ENCODE measurements around the gene SCRN2. TPM values are rescaled to one million over a fixed set of nuclear protein-coding genes. Genes with fewer than 3 reads are reported as not detected.
A peak's percentile ranks its signal among the peaks of the same experiment; 100 is the strongest.

Gene SCRN2
- total RNA-seq, 2 experiments from 2014 or later, result 21.0 to 23.8 TPM

GRCh38 chr17:47838636-47839035 is 2.4 kb downstream of the SCRN2 start:
- Mint-ChIP-seq H3K4me1 (ENCODE audit: low read depth) (peaks cover 46% of the 10 kb centered on the region), H3K9me3 (no peaks in the 10 kb centered on the region), H3K36me3 (ENCODE audit: low read depth) (no peaks in the 10 kb centered on the region), H3K27me3 (peaks cover under 1% of the 10 kb centered on the region), H3K27ac (no peak overlapping the region), H3K4me3 (no peak overlapping the region)
- TF ChIP-seq, protein P1, sequence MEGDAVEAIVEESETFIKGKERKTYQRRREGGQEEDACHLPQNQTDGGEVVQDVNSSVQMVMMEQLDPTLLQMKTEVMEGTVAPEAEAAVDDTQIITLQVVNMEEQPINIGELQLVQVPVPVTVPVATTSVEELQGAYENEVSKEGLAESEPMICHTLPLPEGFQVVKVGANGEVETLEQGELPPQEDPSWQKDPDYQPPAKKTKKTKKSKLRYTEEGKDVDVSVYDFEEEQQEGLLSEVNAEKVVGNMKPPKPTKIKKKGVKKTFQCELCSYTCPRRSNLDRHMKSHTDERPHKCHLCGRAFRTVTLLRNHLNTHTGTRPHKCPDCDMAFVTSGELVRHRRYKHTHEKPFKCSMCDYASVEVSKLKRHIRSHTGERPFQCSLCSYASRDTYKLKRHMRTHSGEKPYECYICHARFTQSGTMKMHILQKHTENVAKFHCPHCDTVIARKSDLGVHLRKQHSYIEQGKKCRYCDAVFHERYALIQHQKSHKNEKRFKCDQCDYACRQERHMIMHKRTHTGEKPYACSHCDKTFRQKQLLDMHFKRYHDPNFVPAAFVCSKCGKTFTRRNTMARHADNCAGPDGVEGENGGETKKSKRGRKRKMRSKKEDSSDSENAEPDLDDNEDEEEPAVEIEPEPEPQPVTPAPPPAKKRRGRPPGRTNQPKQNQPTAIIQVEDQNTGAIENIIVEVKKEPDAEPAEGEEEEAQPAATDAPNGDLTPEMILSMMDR (IDR thresholded peaks at IDR 0.05), result no peak
- intact Hi-C loops (cut with micrococcal nuclease), result no loop called here
- no peak for ATAC-seq
- DNase-seq, result no peak
- ChIA-PET POLR2A (interaction anchor here (1.3 to 2.3 kb wide), 2 partner anchors 46 to 57 kb away, joined by 5 to 7 read pairs; no protein-coding TSS in a partner anchor), CTCF (interaction anchor here (20.8 kb wide), 1 partner anchor 48 kb away, joined by 586 read pairs; the partner anchor contains the start of gene SP2)

- H3K4me1 Mint-ChIP-seq (ENCODE audit: low read depth), result peaks cover 42% of the 10 kb centered on the region
- H3K4me3 Mint-ChIP-seq, result no peak overlapping the region
- no peak overlapping the region for H3K27ac Mint-ChIP-seq
- ATAC-seq (no peak), DNase-seq (no peak)
- POLR2A ChIA-PET, result interaction anchor here (0.7 to 1.7 kb wide), 4 partner anchors 9 to 58 kb away, joined by 3 to 4 read pairs (median 3); no protein-coding TSS in a partner anchor
- CTCF ChIA-PET, result interaction anchor here (1.0 to 20.8 kb wide), 2 partner anchors 49 to 112 kb away, joined by 4 to 586 read pairs; partner anchors contain the start of gene SP2
- intact Hi-C loops (cut with micrococcal nuclease), result no loop called here
- no peaks in the 10 kb centered on the region for H3K27me3 Mint-ChIP-seq
- TF ChIP-seq, protein P1 (IDR thresholded peaks at IDR 0.05), result no peak
- H3K9me3 Mint-ChIP-seq, result no peaks in the 10 kb centered on the region
- H3K36me3 Mint-ChIP-seq (ENCODE audit: low read depth), result no peaks in the 10 kb centered on the region
These were observed 3.6 kb downstream of the SCRN2 start for GRCh38 chr17:47837401-47838039.

GRCh38 chr17:47836601-47837000 is 4.5 kb downstream of the SCRN2 start:
- ATAC-seq, result no peak
- Mint-ChIP-seq H3K4me3 (no peak overlapping the region), H3K4me1 (ENCODE audit: low read depth) (peaks cover 41% of the 10 kb centered on the region), H3K9me3 (no peaks in the 10 kb centered on the region), H3K27me3 (no peaks in the 10 kb centered on the region), H3K36me3 (ENCODE audit: low read depth) (no peaks in the 10 kb centered on the region), H3K27ac (no peak overlapping the region)
- intact Hi-C loops (cut with micrococcal nuclease), result no loop called here
- TF ChIP-seq, protein P1 (IDR thresholded peaks at IDR 0.05), result no peak
- ChIA-PET POLR2A (interaction anchor here (1.2 to 2.1 kb wide), 4 partner anchors 10 to 59 kb away, joined by 3 to 5 read pairs (median 4); partner anchors contain the start of gene SP2), CTCF (interaction anchor here (20.8 kb wide), 1 partner anchor 50 kb away, joined by 586 read pairs; the partner anchor contains the start of gene SP2)
- DNase-seq, result no peak

DNA sequence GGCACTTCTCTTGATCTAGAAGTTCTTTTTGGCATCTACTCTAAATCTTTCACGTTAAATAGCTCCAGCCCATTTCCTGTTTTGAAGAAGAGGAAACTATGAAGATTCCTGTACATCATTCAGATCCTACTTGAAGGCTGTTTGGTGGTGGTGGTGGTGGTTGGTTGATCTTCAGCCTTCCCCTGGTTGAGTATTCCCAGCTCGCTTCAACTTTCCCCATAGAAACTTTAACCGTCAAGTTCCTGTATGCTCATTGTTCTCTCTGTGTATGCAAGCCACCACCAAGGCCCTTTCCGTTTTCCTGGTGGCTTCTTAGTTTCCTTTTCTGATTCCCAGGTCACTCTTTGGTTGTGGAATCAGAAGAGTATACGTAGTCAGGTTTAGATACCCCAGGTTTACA is 6.3 kb downstream of the SCRN2 start:
- POLR2A ChIA-PET, result interaction anchor here (1.5 to 1.6 kb wide), 3 partner anchors 16 to 114 kb away, joined by 3 to 4 read pairs (median 4); partner anchors contain the start of gene SP6
- CTCF ChIA-PET, result interaction anchor here (1.1 to 20.8 kb wide), 5 partner anchors 8 to 136 kb away, joined by 3 to 586 read pairs (median 4); partner anchors contain the start of genes CDK5RAP3 and SP2
- Mint-ChIP-seq H3K9me3 (no peaks in the 10 kb centered on the region), H3K4me3 (no peak overlapping the region), H3K27me3 (no peaks in the 10 kb centered on the region), H3K4me1 (ENCODE audit: low read depth) (peaks cover 36% of the 10 kb centered on the region), H3K27ac (no peak overlapping the region), H3K36me3 (ENCODE audit: low read depth) (peaks cover 3% of the 10 kb centered on the region)
- TF ChIP-seq, protein P1 (IDR thresholded peaks at IDR 0.05), result no peak
- no peak for ATAC-seq
- DNase-seq, result no peak
- intact Hi-C loops (cut with micrococcal nuclease), result no loop called here

GRCh38 chr17:47831934-47832327 is 9.1 kb downstream of the SCRN2 start:
- H3K27me3 Mint-ChIP-seq, result no peaks in the 10 kb centered on the region
- intact Hi-C loops (cut with micrococcal nuclease), result no loop called here
- ChIA-PET CTCF (interaction anchor here (0.6 to 3.7 kb wide), 10 partner anchors 9 to 139 kb away, joined by 3 to 25 read pairs (median 4); partner anchors contain the start of genes CDK5RAP3 and SCRN2), POLR2A (interaction anchor here (0.6 to 1.7 kb wide), 6 partner anchors 10 to 168 kb away, joined by 3 to 9 read pairs (median 5); partner anchors contain the start of gene OSBPL7)
- H3K4me1 Mint-ChIP-seq (ENCODE audit: low read depth), result peaks cover 44% of the 10 kb centered on the region
- H3K4me3 Mint-ChIP-seq, result peak overlapping the region; percentile 91
- H3K27ac Mint-ChIP-seq, result peak overlapping the region; percentile 94
- DNase-seq (no peak), ATAC-seq (no peak)
- TF ChIP-seq, protein P1 (IDR thresholded peaks at IDR 0.05), result no peak
- H3K36me3 Mint-ChIP-seq (ENCODE audit: low read depth), result peaks cover 10% of the 10 kb centered on the region
- no peaks in the 10 kb centered on the region for H3K9me3 Mint-ChIP-seq

All from activated CD8-positive, alpha-beta T cell treated with anti-CD3 and anti-CD28 coated beads for 36 hours (primary cell).